H9 (cell line): Measurements from ENCODE around the gene PRRC2B. TPM values are rescaled to one million over a fixed set of nuclear protein-coding genes. Genes with fewer than 3 reads are reported as not detected.

ENCODE experiments used
- DNase-seq: peaks from one replicate; pipeline ENCODE4 v3.0.0-alpha.2; 2017
- H2AFZ ChIP-seq: one replicate; pipeline ENCODE4 v1.6.1; 2013; ENCODE audit warnings: mild to moderate bottlenecking, low read length, control low read depth, moderate library complexity
- H2AK5ac ChIP-seq: 2 replicates; pipeline ENCODE4 v1.6.1; 2013; ENCODE audit warnings: low read length, control low read depth, mixed read lengths; ENCODE audit not compliant: insufficient read length
- H2BK120ac ChIP-seq: one replicate; pipeline ENCODE4 v1.6.1; 2013; ENCODE audit warnings: low read depth, mild to moderate bottlenecking, low read length, control low read depth, inconsistent platforms; ENCODE audit not compliant: poor library complexity, severe bottlenecking
- H2BK12ac ChIP-seq: 2 replicates; pipeline ENCODE4 v1.6.1; 2013; ENCODE audit warnings: low read length, control low read depth, mixed read lengths, low read depth; ENCODE audit not compliant: insufficient read length
- H2BK15ac ChIP-seq: 2 replicates; pipeline ENCODE4 v1.6.1; 2013; ENCODE audit warnings: low read depth, low read length, control low read depth
- H2BK20ac ChIP-seq: one replicate; pipeline ENCODE4 v1.6.1; 2013; ENCODE audit warnings: low read depth, mild to moderate bottlenecking, low read length, control low read depth, inconsistent platforms; ENCODE audit not compliant: poor library complexity, severe bottlenecking
- H2BK5ac ChIP-seq: 2 replicates; pipeline ENCODE4 v1.6.1; 2013; ENCODE audit warnings: low read length, control low read depth, mixed read lengths; ENCODE audit not compliant: insufficient read length
- H3K14ac ChIP-seq: 2 replicates; pipeline ENCODE4 v1.6.1; 2013; ENCODE audit warnings: low read length, control low read depth; ENCODE audit not compliant: insufficient read depth
- H3K18ac ChIP-seq: 2 replicates; pipeline ENCODE4 v1.6.1; 2013; ENCODE audit warnings: low read depth, mild to moderate bottlenecking, mixed read lengths, low read length, control low read depth; ENCODE audit not compliant: insufficient read length
- H3K23ac ChIP-seq: 2 replicates; pipeline ENCODE4 v1.6.1; 2013; ENCODE audit warnings: low read length, control low read depth, mixed read lengths, low read depth; ENCODE audit not compliant: insufficient read length
- H3K23me2 ChIP-seq: 2 replicates; pipeline ENCODE4 v1.6.1; 2013; ENCODE audit warnings: low read depth, mild to moderate bottlenecking, mixed read lengths, low read length, control low read depth; ENCODE audit not compliant: insufficient read length, poor library complexity, severe bottlenecking
- H3K27ac ChIP-seq: 2 replicates; pipeline ENCODE4 v1.5.1; 2013; ENCODE audit warnings: low read length, control low read depth, mixed read lengths, low read depth; ENCODE audit not compliant: insufficient read length
- H3K27me3 ChIP-seq: 2 replicates; pipeline ENCODE4 v1.6.1; 2013; ENCODE audit warnings: low read length, control low read depth, inconsistent platforms; ENCODE audit not compliant: insufficient read depth
- H3K4ac ChIP-seq: 2 replicates; pipeline ENCODE4 v1.6.1; 2013; ENCODE audit warnings: low read depth, mild to moderate bottlenecking, control low read depth, inconsistent platforms, low read length, moderate library complexity
- H3K4me1 ChIP-seq: 2 replicates; pipeline ENCODE4 v1.6.1; 2013; ENCODE audit warnings: low read length, control low read depth, inconsistent platforms; ENCODE audit not compliant: insufficient read depth
- H3K4me2 ChIP-seq: 2 replicates; pipeline ENCODE4 v1.6.1; 2013; ENCODE audit warnings: low read length, control low read depth, mixed read lengths; ENCODE audit not compliant: insufficient read length, insufficient read depth
- H3K56ac ChIP-seq: 2 replicates; pipeline ENCODE4 v1.6.1; 2013; ENCODE audit warnings: low read depth, mild to moderate bottlenecking, mixed read lengths, low read length, control low read depth; ENCODE audit not compliant: insufficient read length
- H3K79me1 ChIP-seq: 2 replicates; pipeline ENCODE4 v1.6.1; 2013; ENCODE audit warnings: low read depth, mild to moderate bottlenecking, moderate library complexity, low read length, control low read depth, inconsistent platforms; ENCODE audit not compliant: insufficient read depth, poor library complexity, severe bottlenecking
- H3K79me2 ChIP-seq: 2 replicates; pipeline ENCODE4 v1.6.1; 2013; ENCODE audit warnings: low read length, control low read depth, inconsistent platforms; ENCODE audit not compliant: insufficient read depth
- H3K9ac ChIP-seq: 2 replicates; pipeline ENCODE4 v1.6.1; 2013; ENCODE audit warnings: low read length, control low read depth, mixed read lengths; ENCODE audit not compliant: insufficient read length; ENCODE audit errors: extremely low read depth
- H3K9me3 ChIP-seq: one replicate; pipeline ENCODE4 v1.6.1; 2013; ENCODE audit warnings: low read depth, low read length, inconsistent platforms; ENCODE audit not compliant: control insufficient read depth
- H3T11ph ChIP-seq: one replicate; pipeline ENCODE4 v1.6.1; 2013; ENCODE audit warnings: mild to moderate bottlenecking, low read length, control low read depth, inconsistent platforms
- H4K20me1 ChIP-seq: one replicate; pipeline ENCODE4 v1.6.1; 2013; ENCODE audit not compliant: control insufficient read depth, insufficient read length, insufficient read depth
- H4K5ac ChIP-seq: 2 replicates; pipeline ENCODE4 v1.6.1; 2013; ENCODE audit warnings: low read depth, mild to moderate bottlenecking, mixed read lengths, low read length, control low read depth; ENCODE audit not compliant: insufficient read length
- H4K8ac ChIP-seq: replicated peaks from 2 replicates; pipeline ENCODE4 v1.6.1; 2013; ENCODE audit warnings: low read length, control low read depth, mixed read lengths, low read depth; ENCODE audit not compliant: insufficient read length
- H4K91ac ChIP-seq: 2 replicates; pipeline ENCODE4 v1.6.1; 2013; ENCODE audit warnings: low read depth, mild to moderate bottlenecking, moderate library complexity, mixed read lengths, low read length, control low read depth; ENCODE audit not compliant: insufficient read length
- H3K27ac Mint-ChIP-seq, 3 experiments: 2 replicates in 2 of 3; 3 replicates in 1 of 3; pipeline ENCODE4 v1.8.0; 2020 to 2021; ENCODE audit warnings: mixed read lengths in 3 of 3, mild to moderate bottlenecking in 1 of 3, moderate library complexity in 1 of 3
- H3K27me3 Mint-ChIP-seq: 2 replicates; pipeline ENCODE4 v1.8.0; 2021; ENCODE audit warnings: low read depth, mild to moderate bottlenecking, moderate library complexity, mixed read lengths
- H3K36me3 Mint-ChIP-seq, 3 experiments: 2 replicates in 2 of 3; 3 replicates in 1 of 3; pipeline ENCODE4 v1.8.0; 2020 to 2021; ENCODE audit warnings: low read depth in 3 of 3, mixed read lengths in 3 of 3; ENCODE audit not compliant: insufficient read depth in 1 of 3
- H3K4me1 Mint-ChIP-seq, 2 experiments: 2 replicates each; pipeline ENCODE4 v1.8.0; 2020; ENCODE audit warnings: mixed read lengths in 2 of 2
- H3K4me3 Mint-ChIP-seq, 2 experiments: 2 replicates in 1 of 2; 3 replicates in 1 of 2; pipeline ENCODE4 v1.8.0; 2020 to 2021; ENCODE audit warnings: mild to moderate bottlenecking in 2 of 2, mixed read lengths in 2 of 2, moderate library complexity in 1 of 2
- H3K9me3 Mint-ChIP-seq, 2 experiments: 2 replicates in 1 of 2; 3 replicates in 1 of 2; pipeline ENCODE4 v1.8.0; 2020; ENCODE audit warnings: mild to moderate bottlenecking in 2 of 2, mixed read lengths in 2 of 2, moderate library complexity in 1 of 2
- WGBS: extraction: QIAGEN DNeasy Blood & Tissue Kit; methylation state at CpG from one replicate; pipeline ENCODE4 v1.1.7; 2013; ENCODE audit warnings: missing lambda C conversion rate, low lambda C conversion rate, mixed read lengths; ENCODE audit not compliant: insufficient read length; ENCODE audit errors: extremely low coverage; 5-methylcytosine and 5-hydroxymethylcytosine counted together
- total RNA-seq: library from RNA; stranded (reverse); gene quantifications from 2 replicates; pipeline ENCODE4 v1.2.1, GENCODE V29; 2021
- TF ChIP-seq, protein P1 (sequence below): fragments of 200-600 bp; sonication (generic); conservative IDR thresholded peaks from 3 replicates; pipeline ENCODE4 v1.8.0; 2021; ENCODE audit warnings: antibody characterized with exemption, mild to moderate bottlenecking

Gene PRRC2B
- total RNA-seq, 1 experiment from 2014 or later: 251 TPM

DNA sequence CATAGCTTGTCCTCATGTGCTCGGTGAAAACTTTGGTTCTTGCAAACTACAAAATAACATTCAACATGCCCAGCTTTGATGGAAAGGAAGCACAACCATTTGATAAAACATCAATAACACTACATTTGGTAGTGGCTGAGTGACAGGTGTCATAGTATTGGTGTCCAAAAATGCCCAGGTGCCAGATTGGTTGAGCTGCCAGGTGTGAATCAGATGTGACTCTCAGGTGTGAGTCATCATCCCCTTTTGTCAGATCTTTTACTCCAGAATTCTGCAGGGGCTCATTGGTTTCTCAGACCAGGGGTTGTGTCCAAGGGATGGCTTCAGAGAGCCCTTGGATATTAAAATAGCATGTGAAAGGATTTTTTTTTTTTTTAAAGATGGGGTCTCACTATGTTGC is 86.4 kb downstream of the PRRC2B start:
- H3K56ac ChIP-seq: no peak overlapping the region
- no peak overlapping the region for H3K4me2 ChIP-seq
- H4K20me1 ChIP-seq: no peaks in the 10 kb centered on the region
- H3K9me3 Mint-ChIP-seq: no peaks in the 10 kb centered on the region
- no peak for DNase-seq
- H3T11ph ChIP-seq: no peak overlapping the region
- TF ChIP-seq, protein P1, sequence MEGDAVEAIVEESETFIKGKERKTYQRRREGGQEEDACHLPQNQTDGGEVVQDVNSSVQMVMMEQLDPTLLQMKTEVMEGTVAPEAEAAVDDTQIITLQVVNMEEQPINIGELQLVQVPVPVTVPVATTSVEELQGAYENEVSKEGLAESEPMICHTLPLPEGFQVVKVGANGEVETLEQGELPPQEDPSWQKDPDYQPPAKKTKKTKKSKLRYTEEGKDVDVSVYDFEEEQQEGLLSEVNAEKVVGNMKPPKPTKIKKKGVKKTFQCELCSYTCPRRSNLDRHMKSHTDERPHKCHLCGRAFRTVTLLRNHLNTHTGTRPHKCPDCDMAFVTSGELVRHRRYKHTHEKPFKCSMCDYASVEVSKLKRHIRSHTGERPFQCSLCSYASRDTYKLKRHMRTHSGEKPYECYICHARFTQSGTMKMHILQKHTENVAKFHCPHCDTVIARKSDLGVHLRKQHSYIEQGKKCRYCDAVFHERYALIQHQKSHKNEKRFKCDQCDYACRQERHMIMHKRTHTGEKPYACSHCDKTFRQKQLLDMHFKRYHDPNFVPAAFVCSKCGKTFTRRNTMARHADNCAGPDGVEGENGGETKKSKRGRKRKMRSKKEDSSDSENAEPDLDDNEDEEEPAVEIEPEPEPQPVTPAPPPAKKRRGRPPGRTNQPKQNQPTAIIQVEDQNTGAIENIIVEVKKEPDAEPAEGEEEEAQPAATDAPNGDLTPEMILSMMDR: no peak
- H3K36me3 Mint-ChIP-seq: peaks cover 70 to 96% (median 94%) of the 10 kb centered on the region in 3 experiments
- peaks cover 2% of the 10 kb centered on the region; the same call in 1 of the 2 replicates for H3K27me3 Mint-ChIP-seq
- H4K91ac ChIP-seq: no peak overlapping the region
- no peak overlapping the region for H3K23ac ChIP-seq
- no peak overlapping the region for H3K14ac ChIP-seq
- no peak overlapping the region for H2BK5ac ChIP-seq
- no peaks in the 10 kb centered on the region for H3K9me3 ChIP-seq
- H4K8ac ChIP-seq: no peak overlapping the region
- no peaks in the 10 kb centered on the region for H3K79me2 ChIP-seq
- H3K4me1 Mint-ChIP-seq: peaks cover 0 to 3% of the 10 kb centered on the region in 2 experiments; a peak in 1 of 4 replicates
- no CpG with 5 or more reads among the region's 1 CpG for WGBS
- no peak overlapping the region for H4K5ac ChIP-seq
- no peak overlapping the region for H3K27ac ChIP-seq
- H3K4me3 Mint-ChIP-seq: no peak overlapping the region
- no peaks in the 10 kb centered on the region for H3K4me1 ChIP-seq
- H3K9ac ChIP-seq: no peak overlapping the region
- H2BK15ac ChIP-seq: no peak overlapping the region
- no peak overlapping the region for H2BK20ac ChIP-seq
- H3K23me2 ChIP-seq: no peaks in the 10 kb centered on the region
- no peaks in the 10 kb centered on the region for H3K79me1 ChIP-seq
- H2BK120ac ChIP-seq: no peak overlapping the region
- H2AFZ ChIP-seq: no peak overlapping the region
- H3K27ac Mint-ChIP-seq: peak overlapping the region in 1 of 3 experiments; percentile 23; a peak in 1 of 7 replicates
- H2AK5ac ChIP-seq: no peak overlapping the region
- H2BK12ac ChIP-seq: no peak overlapping the region
- no peak overlapping the region for H3K18ac ChIP-seq
- H3K4ac ChIP-seq: no peak overlapping the region
- H3K27me3 ChIP-seq: no peaks in the 10 kb centered on the region
